MM.1S (cell line): Measurements from ENCODE around the gene UBXN11.

ENCODE experiments used
- DNase-seq: peaks from one replicate; pipeline ENCODE4 v3.0.0-alpha.2; 2015
- H2AFZ ChIP-seq: fragments of 300-600 bp; sonication (generic); 2 replicates; pipeline ENCODE4 v1.6.0; 2016; ENCODE audit warnings: antibody characterized with exemption, low read length
- H3F3A ChIP-seq: fragments of 300-600 bp; sonication (generic); 2 replicates; pipeline ENCODE4 v1.6.1; 2016; ENCODE audit warnings: mild to moderate bottlenecking, antibody characterized with exemption, low read length, moderate library complexity, mixed read lengths; ENCODE audit not compliant: insufficient read depth
- H3K27ac ChIP-seq: fragments of 300-600 bp; sonication (generic); 2 replicates; pipeline ENCODE4 v1.5.1; 2016; ENCODE audit warnings: mild to moderate bottlenecking, low read length
- H3K27me3 ChIP-seq: fragments of 300-600 bp; sonication (generic); replicated peaks from 2 replicates; pipeline ENCODE4 v1.6.0; 2016; ENCODE audit warnings: low read length; ENCODE audit not compliant: insufficient read depth
- H3K36me3 ChIP-seq: fragments of 300-600 bp; sonication (generic); replicated peaks from 2 replicates; pipeline ENCODE4 v1.6.1; 2016; ENCODE audit warnings: mild to moderate bottlenecking, low read length, mixed read lengths; ENCODE audit not compliant: insufficient read depth
- H3K4me1 ChIP-seq: fragments of 300-600 bp; sonication (generic); 2 replicates; pipeline ENCODE4 v1.6.1; 2016; ENCODE audit warnings: low read length, mixed read lengths
- H3K4me2 ChIP-seq: fragments of 300-600 bp; sonication (generic); 2 replicates; pipeline ENCODE4 v1.6.0; 2016; ENCODE audit warnings: low read depth, low read length
- H3K4me3 ChIP-seq: fragments of 300-600 bp; sonication (generic); 2 replicates; pipeline ENCODE4 v1.5.1; 2016; ENCODE audit warnings: low read length, mixed read lengths
- H3K79me2 ChIP-seq: fragments of 300-600 bp; sonication (generic); 2 replicates; pipeline ENCODE4 v1.6.1; 2016; ENCODE audit warnings: mixed run types, low read length, mixed read lengths
- H3K9ac ChIP-seq: fragments of 300-600 bp; sonication (generic); 2 replicates; pipeline ENCODE4 v1.6.1; 2016; ENCODE audit warnings: low read length, mixed read lengths
- H3K9me2 ChIP-seq: fragments of 300-600 bp; sonication (generic); replicated peaks from 2 replicates; pipeline ENCODE4 v1.6.1; 2016; ENCODE audit warnings: mild to moderate bottlenecking, low read length, mixed read lengths; ENCODE audit not compliant: insufficient read depth
- H3K9me3 ChIP-seq: fragments of 300-600 bp; sonication (generic); replicated peaks from 2 replicates; pipeline ENCODE4 v1.6.1; 2016; ENCODE audit warnings: mild to moderate bottlenecking, low read length, mixed read lengths; ENCODE audit not compliant: insufficient read depth
- H4K20me1 ChIP-seq: fragments of 300-600 bp; sonication (generic); 2 replicates; pipeline ENCODE4 v1.6.1; 2016; ENCODE audit warnings: mild to moderate bottlenecking, low read length, moderate library complexity, mixed read lengths; ENCODE audit not compliant: insufficient read depth
- EZH2 ChIP-seq: fragments of 300-600 bp; sonication (generic); optimal IDR thresholded peaks from 2 replicates; pipeline ENCODE3; 2017; ENCODE audit warnings: low read depth, mild to moderate bottlenecking, antibody characterized with exemption, low read length, mixed read lengths
- EZH2phosphoT487 ChIP-seq: fragments of 300-600 bp; sonication (generic); IDR thresholded peaks from 2 replicates; pipeline ENCODE4 v1.6.1; 2018; ENCODE audit warnings: antibody characterized with exemption, low read length
- TF ChIP-seq, protein P1 (sequence below): fragments of 300-600 bp; sonication (generic); IDR thresholded peaks from 2 replicates; pipeline ENCODE4 v1.5.1; 2016; ENCODE audit warnings: antibody characterized with exemption, low read length, mixed read lengths

Gene UBXN11

DNA sequence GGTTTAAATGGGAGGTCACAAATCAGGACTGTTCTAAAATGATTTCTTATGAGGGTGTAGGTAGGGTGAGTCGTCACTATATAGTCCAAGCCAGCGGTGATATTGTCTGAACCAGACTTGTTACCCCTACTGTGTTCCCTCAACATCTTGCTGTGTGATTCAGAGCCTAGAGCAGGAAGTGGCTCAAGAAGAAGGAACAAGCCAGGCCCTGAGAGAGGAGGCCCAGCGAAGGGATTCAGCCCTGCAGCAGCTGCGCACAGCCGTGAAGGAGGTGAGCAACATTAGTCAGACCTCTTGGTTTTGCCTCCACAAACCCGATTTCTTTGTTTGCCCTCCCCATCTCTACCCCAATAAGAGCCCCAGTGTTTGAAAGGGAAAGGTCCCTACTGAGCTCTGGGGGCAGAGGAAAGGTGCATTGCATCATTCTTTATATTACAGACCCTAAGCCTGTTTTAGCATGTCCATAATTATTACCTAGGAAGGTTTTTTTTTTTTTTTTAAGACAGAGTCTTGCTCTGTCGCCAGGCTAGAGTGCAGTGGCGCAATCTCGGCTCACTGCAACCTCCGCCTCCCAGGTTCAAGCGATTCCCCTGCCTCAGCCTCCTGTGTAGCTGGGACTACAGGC lies 31.5 kb downstream of the UBXN11 start:
- Histone ChIP-seq H2AFZ (no peak overlapping the region), H3K36me3 (peaks cover 14% of the 10 kb centered on the region), H3K27ac (no peak overlapping the region)

DNA sequence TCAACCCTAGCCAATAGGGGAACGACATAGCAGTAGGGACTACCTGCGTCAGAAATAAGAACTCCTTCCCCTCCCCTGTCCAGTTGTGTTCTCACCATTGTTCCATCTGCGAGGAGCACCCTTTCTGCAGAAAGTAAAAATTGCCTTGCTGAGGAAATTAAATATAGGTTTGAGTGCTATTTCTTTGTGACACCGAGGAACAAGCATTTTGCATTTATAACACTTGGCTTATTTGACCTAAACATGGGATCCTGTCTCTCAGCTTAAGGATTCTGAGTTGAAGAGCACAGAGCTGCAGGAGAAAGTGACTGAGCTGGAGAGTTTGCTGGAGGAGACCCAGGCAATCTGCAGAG lies 37.3 kb downstream of the UBXN11 start:
- Histone ChIP-seq H3K9me2 (no peaks in the 10 kb centered on the region), H3K4me3 (no peak overlapping the region), H3K4me2 (no peak overlapping the region), H3F3A (no peaks in the 10 kb centered on the region), H3K79me2 (no peaks in the 10 kb centered on the region), H3K9ac (no peak overlapping the region), H4K20me1 (no peaks in the 10 kb centered on the region), H3K36me3 (no peaks in the 10 kb centered on the region; the same call in none of the 2 replicates), H3K27me3 (no peaks in the 10 kb centered on the region), H3K9me3 (no peaks in the 10 kb centered on the region), H3K27ac (no peak overlapping the region), H2AFZ (no peak overlapping the region), H3K4me1 (no peaks in the 10 kb centered on the region)
- TF ChIP-seq, protein P1, sequence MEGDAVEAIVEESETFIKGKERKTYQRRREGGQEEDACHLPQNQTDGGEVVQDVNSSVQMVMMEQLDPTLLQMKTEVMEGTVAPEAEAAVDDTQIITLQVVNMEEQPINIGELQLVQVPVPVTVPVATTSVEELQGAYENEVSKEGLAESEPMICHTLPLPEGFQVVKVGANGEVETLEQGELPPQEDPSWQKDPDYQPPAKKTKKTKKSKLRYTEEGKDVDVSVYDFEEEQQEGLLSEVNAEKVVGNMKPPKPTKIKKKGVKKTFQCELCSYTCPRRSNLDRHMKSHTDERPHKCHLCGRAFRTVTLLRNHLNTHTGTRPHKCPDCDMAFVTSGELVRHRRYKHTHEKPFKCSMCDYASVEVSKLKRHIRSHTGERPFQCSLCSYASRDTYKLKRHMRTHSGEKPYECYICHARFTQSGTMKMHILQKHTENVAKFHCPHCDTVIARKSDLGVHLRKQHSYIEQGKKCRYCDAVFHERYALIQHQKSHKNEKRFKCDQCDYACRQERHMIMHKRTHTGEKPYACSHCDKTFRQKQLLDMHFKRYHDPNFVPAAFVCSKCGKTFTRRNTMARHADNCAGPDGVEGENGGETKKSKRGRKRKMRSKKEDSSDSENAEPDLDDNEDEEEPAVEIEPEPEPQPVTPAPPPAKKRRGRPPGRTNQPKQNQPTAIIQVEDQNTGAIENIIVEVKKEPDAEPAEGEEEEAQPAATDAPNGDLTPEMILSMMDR: no peak
- TF ChIP-seq EZH2: no peak
- TF ChIP-seq EZH2phosphoT487: no peak
- DNase-seq: no peak

More for the DNA sequence above, 31.5 kb downstream of the UBXN11 start:
- no peak for DNase-seq
- Histone ChIP-seq H4K20me1 (no peaks in the 10 kb centered on the region), H3K27me3 (no peaks in the 10 kb centered on the region), H3K4me3 (no peak overlapping the region), H3K9me2 (no peaks in the 10 kb centered on the region), H3K4me2 (no peak overlapping the region), H3F3A (peaks cover 23% of the 10 kb centered on the region), H3K4me1 (peaks cover 16% of the 10 kb centered on the region), H3K9ac (no peak overlapping the region), H3K79me2 (peaks cover 6% of the 10 kb centered on the region), H3K9me3 (no peaks in the 10 kb centered on the region)
- TF ChIP-seq EZH2phosphoT487: no peak
- TF ChIP-seq, protein P1: no peak
- TF ChIP-seq EZH2: no peak

DNA sequence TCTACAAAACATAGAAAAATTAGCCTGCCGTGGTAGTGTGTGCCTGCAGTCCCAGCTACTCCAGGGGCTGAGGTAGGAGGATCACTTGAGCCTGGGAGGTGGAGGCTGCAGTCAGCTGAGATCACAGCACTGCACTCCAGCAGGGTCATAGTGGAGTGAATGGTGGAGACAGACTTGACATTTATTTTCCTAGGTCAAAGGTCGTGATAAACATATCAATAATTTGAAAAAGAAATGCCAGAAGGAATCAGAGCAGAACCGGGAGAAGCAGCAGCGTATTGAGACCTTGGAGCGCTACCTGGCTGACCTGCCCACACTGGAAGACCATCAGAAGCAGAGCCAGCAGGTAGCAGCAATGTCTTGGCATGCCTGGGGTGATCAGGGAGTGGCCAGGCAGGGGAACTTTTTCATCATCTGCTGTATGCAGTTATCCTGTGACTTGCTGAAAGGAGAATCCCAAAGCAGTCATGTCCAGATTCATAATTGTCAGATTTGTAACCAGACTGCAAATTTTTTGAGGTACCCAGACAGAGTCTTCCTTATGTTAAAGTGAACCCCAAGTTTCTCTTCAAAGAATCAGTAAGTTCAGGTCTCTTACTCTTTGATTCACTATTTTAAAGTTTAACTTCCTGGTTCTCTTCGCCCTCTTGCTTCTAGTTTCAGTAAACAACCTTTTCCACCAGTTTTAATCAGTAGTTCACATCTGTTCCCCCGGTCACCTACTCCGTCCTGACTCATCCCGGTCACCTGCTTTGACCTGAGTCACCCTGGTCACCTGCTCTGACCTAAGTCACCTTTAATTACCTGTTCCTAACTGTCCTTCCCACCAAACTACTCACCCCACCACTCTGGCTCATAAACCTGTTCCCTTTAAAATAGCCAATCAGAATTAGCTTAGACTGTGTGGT lies 37.9 kb downstream of the UBXN11 start:
- Histone ChIP-seq H3K4me3 (no peak overlapping the region), H3F3A (no peaks in the 10 kb centered on the region), H3K36me3 (no peaks in the 10 kb centered on the region; the same call in none of the 2 replicates), H4K20me1 (no peaks in the 10 kb centered on the region), H2AFZ (no peak overlapping the region), H3K4me1 (no peaks in the 10 kb centered on the region), H3K27ac (no peak overlapping the region), H3K27me3 (no peaks in the 10 kb centered on the region), H3K9me3 (no peaks in the 10 kb centered on the region), H3K4me2 (no peak overlapping the region), H3K9me2 (no peaks in the 10 kb centered on the region), H3K9ac (no peak overlapping the region), H3K79me2 (no peaks in the 10 kb centered on the region)
- DNase-seq: no peak
- TF ChIP-seq EZH2phosphoT487: no peak
- TF ChIP-seq EZH2: no peak
- TF ChIP-seq, protein P1: no peak
